HL-60 (cell line): ENCODE data around the gene SGO2.

Experiments used
- GABPA ChIP-seq: IDR thresholded peaks from 2 replicates; pipeline ENCODE4 v1.6.1; 2012; ENCODE audit warnings: low read depth
- POLR2AphosphoS5 ChIP-seq: IDR thresholded peaks from 2 replicates; pipeline ENCODE4 v1.6.1; 2012; ENCODE audit warnings: low read depth
- SPI1 ChIP-seq: IDR thresholded peaks from 2 replicates; pipeline ENCODE4 v1.6.1; 2012; ENCODE audit warnings: low read depth, mild to moderate bottlenecking, borderline replicate concordance
- TF ChIP-seq, protein P1 (sequence below): IDR thresholded peaks from one replicate; pipeline ENCODE4 v1.5.1; 2011; ENCODE audit warnings: low read length, control low read depth, inconsistent platforms; ENCODE audit not compliant: insufficient read depth
- TF ChIP-seq, protein P2 (sequence below): IDR thresholded peaks from 2 replicates; pipeline ENCODE4 v1.6.1; 2012; ENCODE audit warnings: low read depth; ENCODE audit not compliant: insufficient replicate concordance

DNA sequence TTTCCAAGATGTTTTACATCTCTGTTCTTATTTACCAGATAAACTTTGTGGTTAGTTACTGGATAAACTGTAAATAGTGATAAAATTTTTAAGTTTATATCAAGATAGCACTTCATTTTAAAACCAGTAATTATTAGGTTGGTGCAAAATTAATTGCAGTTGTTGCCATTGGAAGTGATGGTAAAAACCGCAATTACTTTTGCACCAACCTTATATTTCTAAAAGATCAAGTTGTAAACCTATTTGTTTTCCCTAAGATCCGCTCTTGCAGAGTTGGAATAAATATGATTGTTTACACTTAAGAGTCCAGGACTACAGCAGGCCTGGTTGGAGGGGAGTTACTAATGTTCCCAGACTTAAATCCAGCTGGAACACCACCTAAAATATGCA, 59.3 kb downstream of the SGO2 start:
- TF ChIP-seq, protein P1, sequence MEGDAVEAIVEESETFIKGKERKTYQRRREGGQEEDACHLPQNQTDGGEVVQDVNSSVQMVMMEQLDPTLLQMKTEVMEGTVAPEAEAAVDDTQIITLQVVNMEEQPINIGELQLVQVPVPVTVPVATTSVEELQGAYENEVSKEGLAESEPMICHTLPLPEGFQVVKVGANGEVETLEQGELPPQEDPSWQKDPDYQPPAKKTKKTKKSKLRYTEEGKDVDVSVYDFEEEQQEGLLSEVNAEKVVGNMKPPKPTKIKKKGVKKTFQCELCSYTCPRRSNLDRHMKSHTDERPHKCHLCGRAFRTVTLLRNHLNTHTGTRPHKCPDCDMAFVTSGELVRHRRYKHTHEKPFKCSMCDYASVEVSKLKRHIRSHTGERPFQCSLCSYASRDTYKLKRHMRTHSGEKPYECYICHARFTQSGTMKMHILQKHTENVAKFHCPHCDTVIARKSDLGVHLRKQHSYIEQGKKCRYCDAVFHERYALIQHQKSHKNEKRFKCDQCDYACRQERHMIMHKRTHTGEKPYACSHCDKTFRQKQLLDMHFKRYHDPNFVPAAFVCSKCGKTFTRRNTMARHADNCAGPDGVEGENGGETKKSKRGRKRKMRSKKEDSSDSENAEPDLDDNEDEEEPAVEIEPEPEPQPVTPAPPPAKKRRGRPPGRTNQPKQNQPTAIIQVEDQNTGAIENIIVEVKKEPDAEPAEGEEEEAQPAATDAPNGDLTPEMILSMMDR: no peak
- no peak for TF ChIP-seq POLR2AphosphoS5
- TF ChIP-seq, protein P2, sequence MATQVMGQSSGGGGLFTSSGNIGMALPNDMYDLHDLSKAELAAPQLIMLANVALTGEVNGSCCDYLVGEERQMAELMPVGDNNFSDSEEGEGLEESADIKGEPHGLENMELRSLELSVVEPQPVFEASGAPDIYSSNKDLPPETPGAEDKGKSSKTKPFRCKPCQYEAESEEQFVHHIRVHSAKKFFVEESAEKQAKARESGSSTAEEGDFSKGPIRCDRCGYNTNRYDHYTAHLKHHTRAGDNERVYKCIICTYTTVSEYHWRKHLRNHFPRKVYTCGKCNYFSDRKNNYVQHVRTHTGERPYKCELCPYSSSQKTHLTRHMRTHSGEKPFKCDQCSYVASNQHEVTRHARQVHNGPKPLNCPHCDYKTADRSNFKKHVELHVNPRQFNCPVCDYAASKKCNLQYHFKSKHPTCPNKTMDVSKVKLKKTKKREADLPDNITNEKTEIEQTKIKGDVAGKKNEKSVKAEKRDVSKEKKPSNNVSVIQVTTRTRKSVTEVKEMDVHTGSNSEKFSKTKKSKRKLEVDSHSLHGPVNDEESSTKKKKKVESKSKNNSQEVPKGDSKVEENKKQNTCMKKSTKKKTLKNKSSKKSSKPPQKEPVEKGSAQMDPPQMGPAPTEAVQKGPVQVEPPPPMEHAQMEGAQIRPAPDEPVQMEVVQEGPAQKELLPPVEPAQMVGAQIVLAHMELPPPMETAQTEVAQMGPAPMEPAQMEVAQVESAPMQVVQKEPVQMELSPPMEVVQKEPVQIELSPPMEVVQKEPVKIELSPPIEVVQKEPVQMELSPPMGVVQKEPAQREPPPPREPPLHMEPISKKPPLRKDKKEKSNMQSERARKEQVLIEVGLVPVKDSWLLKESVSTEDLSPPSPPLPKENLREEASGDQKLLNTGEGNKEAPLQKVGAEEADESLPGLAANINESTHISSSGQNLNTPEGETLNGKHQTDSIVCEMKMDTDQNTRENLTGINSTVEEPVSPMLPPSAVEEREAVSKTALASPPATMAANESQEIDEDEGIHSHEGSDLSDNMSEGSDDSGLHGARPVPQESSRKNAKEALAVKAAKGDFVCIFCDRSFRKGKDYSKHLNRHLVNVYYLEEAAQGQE: no peak
- TF ChIP-seq GABPA: no peak
- no peak for TF ChIP-seq SPI1
